GM12891 (cell line): ENCODE results near the gene PTPRO.

Experiments
- DNase-seq: peaks from one replicate; pipeline ENCODE4 v3.0.0; 2011; ENCODE audit warnings: low spot score; ENCODE audit not compliant: insufficient read length
- FAIRE-seq: peaks from 2 replicates; lab custom pipeline; 2011; peaks lifted over from hg19 to GRCh38; lab: Jason Lieb, UNC
- PAX5 ChIP-seq: IDR thresholded peaks from 2 replicates; pipeline ENCODE4 v1.6.1; 2011; ENCODE audit warnings: low read length, moderate library complexity, mild to moderate bottlenecking; ENCODE audit not compliant: insufficient read depth, severe bottlenecking
- POLR2A ChIP-seq: IDR thresholded peaks from 2 replicates; pipeline ENCODE4 v1.6.1; 2011; ENCODE audit warnings: low read depth, low read length, control low read depth
- POLR2AphosphoS5 ChIP-seq: IDR thresholded peaks from 2 replicates; pipeline ENCODE4 v1.6.1; 2011; ENCODE audit warnings: low read depth, low read length, control low read depth
- POU2F2 ChIP-seq: IDR thresholded peaks from 2 replicates; pipeline ENCODE4 v1.6.1; 2011; ENCODE audit warnings: low read depth, mild to moderate bottlenecking, control low read depth, low read length, moderate library complexity
- SPI1 ChIP-seq: IDR thresholded peaks from 2 replicates; pipeline ENCODE4 v1.6.1; 2011; ENCODE audit warnings: low read depth, low read length, control low read depth
- TAF1 ChIP-seq: IDR thresholded peaks from 2 replicates; pipeline ENCODE4 v1.6.1; 2011; ENCODE audit warnings: low read depth, low read length, control low read depth

The PTPRO gene

GRCh38 chr12:15558915-15559528, 236.7 kb downstream of the PTPRO start:
- DNase-seq (no peak), FAIRE-seq (no peak)
- no peak for TF ChIP-seq SPI1

DNA sequence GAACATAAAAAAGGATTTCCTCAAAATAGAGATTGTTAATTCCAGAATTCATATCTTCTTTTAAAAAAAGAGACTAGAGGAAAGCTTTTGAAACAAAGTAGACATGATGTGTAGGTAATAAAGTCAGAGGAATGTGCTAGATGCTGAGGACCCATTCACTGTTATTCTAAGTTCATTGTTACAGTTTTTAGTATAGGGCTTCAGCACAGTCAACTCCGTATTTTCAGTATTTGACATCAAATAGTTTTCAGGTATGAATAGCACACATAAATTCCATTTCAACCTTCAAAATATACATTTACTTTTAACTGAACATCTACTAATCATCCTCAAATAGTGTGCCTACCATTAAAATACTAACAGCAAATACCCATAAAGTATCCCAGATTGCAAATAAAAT, 239.1 kb downstream of the PTPRO start:
- no peak for DNase-seq

GRCh38 chr12:15562263-15562662, 240.0 kb downstream of the PTPRO start:
- FAIRE-seq, result no peak
- TF ChIP-seq POU2F2 (no peak), TAF1 (no peak), POLR2A (no peak), PAX5 (no peak), POLR2AphosphoS5 (no peak), SPI1 (no peak)
- no peak for DNase-seq

More for the DNA sequence above, 239.1 kb downstream of the PTPRO start:
- TF ChIP-seq SPI1, result no peak
- TF ChIP-seq POLR2A, result no peak
- no peak for TF ChIP-seq TAF1
- FAIRE-seq, result no peak

DNA sequence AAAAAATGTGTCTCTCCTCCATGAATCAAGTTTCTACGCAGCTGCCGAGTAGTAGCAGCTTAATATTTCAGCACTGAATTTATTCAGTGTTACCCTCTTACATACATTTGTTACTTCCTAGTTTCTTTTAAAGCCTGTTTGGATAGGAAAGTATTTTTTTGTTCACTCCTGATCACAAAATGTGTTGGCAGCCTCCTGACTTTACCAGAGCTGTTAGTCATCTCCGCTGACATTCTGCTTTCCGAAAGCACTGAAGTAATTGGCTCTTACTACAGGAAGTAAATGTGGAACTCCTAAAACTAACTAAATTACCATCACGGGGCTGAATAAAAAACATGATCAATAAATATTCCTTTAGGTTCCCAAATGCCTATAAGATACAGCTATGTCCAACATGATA, 241.4 kb downstream of the PTPRO start:
- DNase-seq, result no peak
- FAIRE-seq, result no peak
- TF ChIP-seq POU2F2 (no peak), POLR2A (no peak), POLR2AphosphoS5 (no peak), TAF1 (no peak), PAX5 (no peak), SPI1 (no peak)

- TF ChIP-seq TAF1 (no peak), POLR2A (no peak), POLR2AphosphoS5 (no peak), POU2F2 (no peak), SPI1 (no peak), PAX5 (no peak)
- DNase-seq (no peak), FAIRE-seq (no peak)
Measured at GRCh38 chr12:15574353-15574752, 252.0 kb downstream of the PTPRO start.

DNA sequence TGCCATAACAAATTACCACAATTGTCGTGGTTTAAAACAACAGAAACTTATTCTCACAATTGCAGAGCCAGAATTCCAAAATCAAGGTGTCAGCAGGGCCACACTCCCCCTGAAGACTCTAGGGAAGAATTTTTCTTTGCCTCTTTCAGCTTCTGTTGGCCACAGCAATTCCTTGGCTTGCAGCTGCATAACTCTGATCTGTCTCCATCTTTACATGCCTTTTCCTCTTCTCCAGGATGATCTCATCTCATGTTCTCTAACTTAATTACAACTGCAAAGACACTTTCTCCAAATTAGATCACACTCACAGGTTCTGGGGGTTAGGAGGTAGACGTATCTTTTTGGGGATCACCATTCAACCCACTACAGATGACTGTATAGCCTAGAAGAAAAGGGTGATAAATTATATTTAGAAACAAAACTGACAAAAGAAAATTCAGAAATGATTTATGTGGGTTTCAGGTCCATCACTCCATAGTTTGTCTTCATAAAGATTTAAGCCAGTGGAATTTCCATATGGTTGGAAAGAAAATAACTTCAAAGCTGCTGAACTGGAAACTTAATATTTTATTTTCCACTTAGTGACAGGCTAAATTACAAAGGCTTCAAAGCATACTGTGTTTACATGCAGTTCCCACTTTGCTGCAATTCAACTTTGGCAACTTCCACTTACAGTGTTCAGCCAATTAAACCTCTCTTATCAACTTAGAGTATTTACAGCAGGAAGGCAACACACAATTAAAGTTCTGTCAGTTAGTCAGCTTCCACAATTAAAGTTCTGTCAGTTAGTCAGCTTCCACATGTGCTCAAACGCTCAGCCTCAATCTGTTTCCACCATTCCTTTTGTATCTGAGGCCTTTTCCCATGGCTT, 253.6 kb downstream of the PTPRO start:
- no peak for DNase-seq
- FAIRE-seq, result peak; percentile 63
- TF ChIP-seq SPI1, result no peak
- TF ChIP-seq POU2F2, result no peak
- TF ChIP-seq TAF1, result no peak
- TF ChIP-seq PAX5, result no peak
- TF ChIP-seq POLR2AphosphoS5, result no peak
- no peak for TF ChIP-seq POLR2A

DNA sequence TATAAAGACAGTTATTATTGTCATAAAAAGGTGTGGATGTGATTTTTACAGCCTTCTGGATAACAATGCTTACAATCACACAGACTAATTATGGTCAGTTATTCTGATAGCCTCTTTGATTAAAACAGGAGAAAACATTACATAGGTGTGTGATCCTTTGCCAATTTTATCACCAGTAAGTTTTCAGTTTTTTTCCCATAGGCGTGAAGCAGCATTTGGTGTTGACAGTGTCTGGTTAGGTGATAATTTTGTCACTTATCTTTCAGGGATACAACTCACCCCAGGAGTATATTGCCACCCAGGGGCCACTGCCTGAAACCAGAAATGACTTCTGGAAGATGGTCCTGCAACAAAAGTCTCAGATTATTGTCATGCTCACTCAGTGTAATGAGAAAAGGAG, 258.1 kb downstream of the PTPRO start:
- DNase-seq (no peak), FAIRE-seq (no peak)
- TF ChIP-seq POU2F2 (no peak), POLR2AphosphoS5 (no peak), TAF1 (no peak), POLR2A (no peak), PAX5 (no peak), SPI1 (no peak)

- DNase-seq (no peak), FAIRE-seq (no peak)
Measured at GRCh38 chr12:15581006-15581405, 258.7 kb downstream of the PTPRO start.

DNA sequence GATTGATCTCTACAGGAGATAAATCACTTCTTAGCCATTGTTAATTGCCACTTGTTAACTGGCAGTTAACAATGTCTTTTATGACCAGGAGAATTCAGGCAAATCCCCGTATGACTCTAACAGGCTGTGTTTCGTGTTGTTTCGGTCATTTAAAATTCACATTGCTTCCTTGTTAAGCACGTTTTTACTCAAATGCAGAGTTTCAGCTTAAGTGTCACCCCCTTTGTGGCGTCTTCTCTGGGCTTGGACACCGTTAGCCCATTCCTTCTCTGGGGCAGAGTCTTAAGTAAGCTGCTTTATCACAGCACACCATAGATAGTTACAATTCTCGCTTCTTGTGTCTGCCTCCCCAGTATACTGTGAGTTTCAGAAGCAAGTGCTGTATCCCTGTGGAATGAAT, 261.5 kb downstream of the PTPRO start:
- FAIRE-seq, result peak; percentile 50
- no peak for DNase-seq
- no peak for TF ChIP-seq POU2F2
- TF ChIP-seq SPI1, result no peak
- no peak for TF ChIP-seq POLR2A
- TF ChIP-seq PAX5, result no peak

More at GRCh38 chr12:15581006-15581405, 258.7 kb downstream of the PTPRO start:
- TF ChIP-seq PAX5, result no peak
